ENCODE data around the gene RIPK4. TPM values are rescaled to one million over a fixed set of nuclear protein-coding genes. Genes with fewer than 3 reads are reported as not detected.

The RIPK4 gene
- polyA plus RNA-seq, result not detected

GRCh38 chr21:41766883-41767605 is at the start of gene RIPK4:
Gene RIPK4 (minus strand): TSS chr21:41767052. CDS start chr21:41767041, 11 bp downstream.
- Mint-ChIP-seq H3K4me3 (peak within 1 kb of the TSS; percentile 57 to 76 (median 71)), H3K27me3 (ENCODE audit: low read depth in 3 of 3) (peaks cover 27 to 43% (median 27%) of the 10 kb centered on the region in 3 donors), H3K36me3 (peaks cover 0 to 3% (median 0%) of the 10 kb centered on the region in 3 donors), H3K4me1 (peaks cover 22 to 24% of the 10 kb centered on the region in 2 donors), H3K27ac (no peak within 1 kb of the TSS), H3K9me3 (peaks cover 0 to 4% (median 0%) of the 10 kb centered on the region in 6 donors)
- peak in 2 of 3 donors; percentile 7 to 10 for DNase-seq

GRCh38 chr21:41815652-41816582 is 49.1 kb upstream of the RIPK4 start:
- Mint-ChIP-seq H3K36me3 (peaks cover 15 to 29% (median 15%) of the 10 kb centered on the region in 3 donors), H3K9me3 (no peaks in the 10 kb centered on the region)

GRCh38 chr21:41813226-41813625 is 46.4 kb upstream of the RIPK4 start:
- no peak for DNase-seq
- Mint-ChIP-seq H3K27me3 (ENCODE audit: low read depth in 3 of 3) (peaks cover 0 to 6% (median 0%) of the 10 kb centered on the region in 3 donors), H3K4me1 (peaks cover 0 to 7% of the 10 kb centered on the region in 2 donors), H3K27ac (no peak overlapping the region), H3K9me3 (no peaks in the 10 kb centered on the region), H3K4me3 (no peak overlapping the region), H3K36me3 (peaks cover 18 to 33% (median 19%) of the 10 kb centered on the region in 3 donors)

More at GRCh38 chr21:41815652-41816582, 49.1 kb upstream of the RIPK4 start:
- Mint-ChIP-seq H3K27ac (no peak overlapping the region), H3K4me1 (peaks cover 0 to 7% of the 10 kb centered on the region in 2 donors), H3K4me3 (no peak overlapping the region), H3K27me3 (ENCODE audit: low read depth in 3 of 3) (peaks cover 0 to 3% (median 2%) of the 10 kb centered on the region in 3 donors)
- no peak for DNase-seq

DNA sequence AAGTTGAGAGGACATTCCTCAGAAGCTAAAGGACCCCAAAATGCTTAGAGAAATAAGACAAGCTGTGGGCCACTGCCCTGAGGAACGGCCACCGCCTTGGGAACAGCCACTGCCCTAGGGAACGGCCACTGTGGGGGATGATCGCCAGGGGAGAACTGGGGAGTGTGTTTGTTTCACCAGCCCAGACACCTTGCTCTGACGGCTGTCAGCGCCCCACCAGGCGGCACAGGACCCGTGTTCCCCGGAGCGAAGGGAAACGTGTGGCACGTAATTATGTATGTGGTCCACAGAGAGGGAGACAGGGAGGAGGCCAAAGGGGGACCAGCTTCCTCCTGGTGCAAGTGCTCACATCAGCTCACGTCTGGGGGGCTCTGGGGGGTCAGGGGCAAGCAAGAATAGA is 45.8 kb upstream of the RIPK4 start:
- Mint-ChIP-seq H3K36me3 (peaks cover 19 to 39% (median 19%) of the 10 kb centered on the region in 3 donors), H3K9me3 (no peaks in the 10 kb centered on the region), H3K27ac (no peak overlapping the region), H3K4me3 (no peak overlapping the region), H3K4me1 (peaks cover 0 to 7% of the 10 kb centered on the region in 2 donors), H3K27me3 (ENCODE audit: low read depth in 3 of 3) (peaks cover 0 to 6% (median 0%) of the 10 kb centered on the region in 3 donors)
- DNase-seq, result no peak

- peaks cover 22 to 42% (median 24%) of the 10 kb centered on the region in 3 donors for H3K36me3 Mint-ChIP-seq
- peaks cover 2 to 11% of the 10 kb centered on the region in 2 donors for H3K4me1 Mint-ChIP-seq
- H3K4me3 Mint-ChIP-seq, result no peak overlapping the region
- DNase-seq, result no peak
- H3K27ac Mint-ChIP-seq, result no peak overlapping the region
- H3K27me3 Mint-ChIP-seq (ENCODE audit: low read depth in 3 of 3), result peaks cover 2 to 16% (median 7%) of the 10 kb centered on the region in 3 donors
- peaks cover 0 to 8% (median under 1%) of the 10 kb centered on the region in 6 donors for H3K9me3 Mint-ChIP-seq
These were observed 43.7 kb upstream of the RIPK4 start for GRCh38 chr21:41810597-41810932.

- H3K36me3 Mint-ChIP-seq, result peaks cover 20 to 39% (median 22%) of the 10 kb centered on the region in 3 donors
- DNase-seq, result no peak
- peaks cover 0 to 8% (median 1%) of the 10 kb centered on the region in 6 donors for H3K9me3 Mint-ChIP-seq
- peaks cover 2 to 16% (median 8%) of the 10 kb centered on the region in 3 donors for H3K27me3 Mint-ChIP-seq (ENCODE audit: low read depth in 3 of 3)
- H3K4me1 Mint-ChIP-seq, result peaks cover 4 to 16% of the 10 kb centered on the region in 2 donors
- no peak overlapping the region for H3K27ac Mint-ChIP-seq
- H3K4me3 Mint-ChIP-seq, result no peak overlapping the region
These were observed 43.2 kb upstream of the RIPK4 start for GRCh38 chr21:41809891-41810596.

DNA sequence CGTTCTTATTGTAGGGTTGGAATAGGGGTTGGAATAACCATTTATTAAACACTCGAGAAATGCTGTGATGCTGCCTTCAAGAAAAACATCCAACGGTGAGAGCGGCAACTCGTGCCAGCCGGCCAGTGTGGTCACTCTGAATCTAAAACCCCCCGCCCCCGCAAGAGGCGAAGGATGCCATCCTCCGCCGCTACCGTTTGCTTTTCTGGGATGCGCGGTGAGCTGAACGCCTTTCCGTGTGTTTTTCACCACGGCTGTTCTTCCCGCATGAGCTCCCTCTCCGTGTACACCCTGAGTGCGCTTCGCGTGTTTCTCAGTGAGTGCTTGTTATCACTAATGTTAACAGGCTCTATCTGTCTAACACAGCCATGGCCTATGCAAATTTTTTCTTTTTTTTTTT is 42.0 kb upstream of the RIPK4 start:
- no peak overlapping the region for H3K4me3 Mint-ChIP-seq
- H3K4me1 Mint-ChIP-seq, result peaks cover 6 to 20% of the 10 kb centered on the region in 2 donors
- peaks cover 16 to 32% (median 16%) of the 10 kb centered on the region in 3 donors for H3K36me3 Mint-ChIP-seq
- H3K27ac Mint-ChIP-seq, result no peak overlapping the region
- peaks cover 0 to 8% (median 3%) of the 10 kb centered on the region in 6 donors for H3K9me3 Mint-ChIP-seq
- no peak for DNase-seq
- H3K27me3 Mint-ChIP-seq (ENCODE audit: low read depth in 3 of 3), result peaks cover 2 to 20% (median 8%) of the 10 kb centered on the region in 3 donors

- no peak overlapping the region for H3K4me3 Mint-ChIP-seq
- peaks cover 0 to 8% (median 3%) of the 10 kb centered on the region in 6 donors for H3K9me3 Mint-ChIP-seq
- peaks cover 6 to 20% of the 10 kb centered on the region in 2 donors for H3K4me1 Mint-ChIP-seq
- no peak overlapping the region for H3K27ac Mint-ChIP-seq
- peaks cover 2 to 20% (median 8%) of the 10 kb centered on the region in 3 donors for H3K27me3 Mint-ChIP-seq (ENCODE audit: low read depth in 3 of 3)
- DNase-seq, result no peak
- peaks cover 13 to 31% (median 16%) of the 10 kb centered on the region in 3 donors for H3K36me3 Mint-ChIP-seq
These were observed 41.2 kb upstream of the RIPK4 start for GRCh38 chr21:41808094-41808493.

GRCh38 chr21:41806773-41807172 is 39.9 kb upstream of the RIPK4 start:
- peak overlapping the region; percentile 48 to 93 (median 65) for H3K27ac Mint-ChIP-seq
- peak overlapping the region in 1 of 5 donors; percentile 12 for H3K4me3 Mint-ChIP-seq
- no peak for DNase-seq
- H3K4me1 Mint-ChIP-seq, result peaks cover 6 to 20% of the 10 kb centered on the region in 2 donors
- peaks cover 2 to 20% (median 8%) of the 10 kb centered on the region in 3 donors for H3K27me3 Mint-ChIP-seq (ENCODE audit: low read depth in 3 of 3)
- H3K9me3 Mint-ChIP-seq, result peaks cover 0 to 8% (median 3%) of the 10 kb centered on the region in 6 donors
- peaks cover 19 to 33% (median 22%) of the 10 kb centered on the region in 3 donors for H3K36me3 Mint-ChIP-seq

DNA sequence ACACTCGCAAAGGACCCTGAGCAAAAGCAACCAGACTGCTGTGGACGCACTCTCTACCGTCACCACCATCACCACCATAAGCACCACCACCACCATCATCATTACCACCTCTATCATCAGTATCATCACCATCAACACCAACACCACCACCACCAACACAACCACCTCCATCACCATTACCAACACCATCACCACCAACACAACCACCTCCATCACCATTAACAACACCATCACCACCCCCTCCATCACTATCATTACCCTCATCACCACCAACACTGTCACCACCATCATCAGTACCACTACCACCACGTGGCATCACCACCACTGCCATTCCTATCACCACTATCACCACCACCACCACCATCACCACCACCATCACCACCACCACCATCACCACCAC is 38.8 kb upstream of the RIPK4 start:
- H3K9me3 Mint-ChIP-seq, result peaks cover 0 to 8% (median 3%) of the 10 kb centered on the region in 6 donors
- no peak for DNase-seq
- H3K4me3 Mint-ChIP-seq, result no peak overlapping the region
- peaks cover 2 to 17% (median 8%) of the 10 kb centered on the region in 3 donors for H3K27me3 Mint-ChIP-seq (ENCODE audit: low read depth in 3 of 3)
- peaks cover 6 to 20% of the 10 kb centered on the region in 2 donors for H3K4me1 Mint-ChIP-seq
- H3K36me3 Mint-ChIP-seq, result peaks cover 20 to 37% (median 24%) of the 10 kb centered on the region in 3 donors
- peak overlapping the region in 5 of 6 donors; percentile 2 to 80 (median 70) for H3K27ac Mint-ChIP-seq

- Mint-ChIP-seq H3K27me3 (ENCODE audit: low read depth in 3 of 3) (peaks cover 2 to 17% (median 8%) of the 10 kb centered on the region in 3 donors), H3K9me3 (peaks cover 0 to 8% (median 3%) of the 10 kb centered on the region in 6 donors), H3K36me3 (peaks cover 21 to 41% (median 28%) of the 10 kb centered on the region in 3 donors), H3K4me1 (peaks cover 6 to 20% of the 10 kb centered on the region in 2 donors), H3K4me3 (no peak overlapping the region), H3K27ac (peak overlapping the region in 1 of 6 donors; percentile 2)
- DNase-seq, result no peak
These were observed 38.2 kb upstream of the RIPK4 start for GRCh38 chr21:41805038-41805437.

- H3K4me1 Mint-ChIP-seq, result peaks cover 6 to 20% of the 10 kb centered on the region in 2 donors
- no peak for DNase-seq
- no peak overlapping the region for H3K4me3 Mint-ChIP-seq
- peaks cover 2 to 14% (median 8%) of the 10 kb centered on the region in 3 donors for H3K27me3 Mint-ChIP-seq (ENCODE audit: low read depth in 3 of 3)
- peaks cover 21 to 43% (median 28%) of the 10 kb centered on the region in 3 donors for H3K36me3 Mint-ChIP-seq
- H3K27ac Mint-ChIP-seq, result peak overlapping the region in 1 of 6 donors; percentile 2
- H3K9me3 Mint-ChIP-seq, result peaks cover 0 to 8% (median 3%) of the 10 kb centered on the region in 6 donors
These were observed 37.5 kb upstream of the RIPK4 start for GRCh38 chr21:41804381-41804780.

DNA sequence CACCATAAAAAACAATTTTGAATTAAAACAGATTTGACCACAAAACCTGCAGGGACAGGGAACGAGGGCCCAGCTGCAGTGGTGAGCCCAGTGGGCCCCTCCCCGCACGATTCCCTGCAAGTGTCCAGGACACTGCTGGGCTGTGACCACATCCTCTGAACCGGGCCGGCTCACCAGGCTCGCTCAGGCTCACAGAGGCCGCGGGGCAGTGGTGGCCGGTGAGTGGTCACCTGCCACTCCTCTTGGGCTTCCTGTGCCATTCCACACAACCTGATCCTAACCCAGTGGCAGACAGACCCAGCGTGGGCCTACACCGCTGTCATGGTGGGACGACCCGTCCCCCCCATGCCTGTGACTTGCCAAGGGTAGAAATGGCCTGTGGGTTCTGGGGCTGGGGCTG is 36.5 kb upstream of the RIPK4 start:
- peaks cover 0 to 8% (median 3%) of the 10 kb centered on the region in 6 donors for H3K9me3 Mint-ChIP-seq
- peaks cover 2 to 14% (median 8%) of the 10 kb centered on the region in 3 donors for H3K27me3 Mint-ChIP-seq (ENCODE audit: low read depth in 3 of 3)
- no peak for DNase-seq
- H3K4me3 Mint-ChIP-seq, result no peak overlapping the region
- no peak overlapping the region for H3K27ac Mint-ChIP-seq
- peaks cover 27 to 48% (median 33%) of the 10 kb centered on the region in 3 donors for H3K36me3 Mint-ChIP-seq
- peaks cover 6 to 20% of the 10 kb centered on the region in 2 donors for H3K4me1 Mint-ChIP-seq

Measured in immature natural killer cell (primary cell).